SK-N-SH treated with all-trans-retinoic acid at 6 μM for 48 hours (cell line): Measurements from ENCODE around the gene PFKP.

Source experiments
- ATAC-seq: fragments of 200-7000 bp; cut with Tn5 transposase; 3 replicates; pipeline ENCODE4 v1.9.1; 2020; ENCODE audit warnings: mild to moderate bottlenecking, moderate library complexity
- ARNTL ChIP-seq: fragments of 450-650 bp; formaldehyde crosslinking; IDR thresholded peaks from 2 replicates; pipeline ENCODE4 v1.5.0; 2020; ENCODE audit warnings: low read depth, mild to moderate bottlenecking, moderate library complexity, borderline replicate concordance
- BACH2 ChIP-seq: fragments of 250-450 bp; sonication (Bioruptor Pico); IDR thresholded peaks from 2 replicates; pipeline ENCODE4 v1.9.0; 2021; ENCODE audit warnings: mild to moderate bottlenecking, borderline replicate concordance
- ESRRG ChIP-seq: fragments of 250-450 bp; sonication (Bioruptor Pico); IDR thresholded peaks from 2 replicates; pipeline ENCODE4 v1.6.1; 2021; ENCODE audit warnings: mild to moderate bottlenecking
- ISL1 ChIP-seq: fragments of 250-450 bp; sonication (Bioruptor Pico); IDR thresholded peaks from 2 replicates; pipeline ENCODE4 v2.1.2; 2022; ENCODE audit warnings: mild to moderate bottlenecking, moderate library complexity
- OSR1 ChIP-seq: fragments of 250-450 bp; sonication (Bioruptor Pico); IDR thresholded peaks from 2 replicates; pipeline ENCODE4 v1.8.0; 2022; ENCODE audit warnings: moderate library complexity, mild to moderate bottlenecking, inconsistent platforms
- PPARA ChIP-seq: fragments of 250-450 bp; sonication (Bioruptor Pico); IDR thresholded peaks from 2 replicates; pipeline ENCODE4 v1.5.0; 2020; ENCODE audit warnings: mild to moderate bottlenecking, borderline replicate concordance
- RARB ChIP-seq: fragments of 250-450 bp; sonication (Bioruptor Pico); IDR thresholded peaks from 2 replicates; pipeline ENCODE4 v1.8.0; 2021; ENCODE audit warnings: mild to moderate bottlenecking, moderate library complexity
- SNAI2 ChIP-seq: fragments of 250-450 bp; sonication (Bioruptor Pico); IDR thresholded peaks from 2 replicates; pipeline ENCODE4 v1.5.0; 2020; ENCODE audit warnings: mild to moderate bottlenecking, moderate library complexity
- TCF4 ChIP-seq: fragments of 250-450 bp; sonication (Bioruptor Pico); IDR thresholded peaks from 2 replicates; pipeline ENCODE4 v1.8.0; 2021; ENCODE audit warnings: mild to moderate bottlenecking, moderate library complexity, borderline replicate concordance
- TOX ChIP-seq: fragments of 250-450 bp; sonication (Bioruptor Pico); IDR thresholded peaks from 2 replicates; pipeline ENCODE4 v1.8.0; 2021; ENCODE audit warnings: mild to moderate bottlenecking, moderate library complexity, borderline replicate concordance
- ZC3H10 ChIP-seq: fragments of 250-450 bp; sonication (Bioruptor Pico); IDR thresholded peaks from 2 replicates; pipeline ENCODE4 v1.5.1; 2021; ENCODE audit warnings: mild to moderate bottlenecking, moderate library complexity
- ZNF565 ChIP-seq: fragments of 450-650 bp; formaldehyde crosslinking; conservative IDR thresholded peaks from 2 replicates; pipeline ENCODE4 v1.5.0; 2020; ENCODE audit warnings: low read depth, mild to moderate bottlenecking, moderate library complexity
- ZNF70 ChIP-seq: fragments of 450-650 bp; formaldehyde crosslinking; IDR thresholded peaks from 2 replicates; pipeline ENCODE4 v1.5.0; 2020; ENCODE audit warnings: mild to moderate bottlenecking, moderate library complexity
- ZNF8 ChIP-seq: fragments of 450-650 bp; formaldehyde crosslinking; IDR thresholded peaks from 2 replicates; pipeline ENCODE4 v1.5.0; 2020; ENCODE audit warnings: mild to moderate bottlenecking, moderate library complexity
- TF ChIP-seq, protein P1 (sequence below): fragments of 250-450 bp; sonication (Bioruptor Pico); IDR thresholded peaks from 2 replicates; pipeline ENCODE4 v1.5.1; 2021; ENCODE audit warnings: mild to moderate bottlenecking, moderate library complexity
- TF ChIP-seq, protein P2 (sequence below): fragments of 250-450 bp; sonication (Bioruptor Pico); IDR thresholded peaks from 2 replicates; pipeline ENCODE4 v1.5.1; 2020; ENCODE audit warnings: low read depth, mild to moderate bottlenecking, moderate library complexity
- TF ChIP-seq, protein P3 (sequence below): fragments of 250-450 bp; sonication (Bioruptor Pico); IDR thresholded peaks from 2 replicates; pipeline ENCODE4 v1.5.0; 2020; ENCODE audit warnings: mild to moderate bottlenecking, moderate library complexity
- TF ChIP-seq, protein P4 (sequence below): fragments of 250-450 bp; sonication (Bioruptor Pico); IDR thresholded peaks from 2 replicates; pipeline ENCODE4 v1.8.0; 2021; ENCODE audit warnings: low read depth, mild to moderate bottlenecking, moderate library complexity, borderline replicate concordance

The PFKP gene

DNA sequence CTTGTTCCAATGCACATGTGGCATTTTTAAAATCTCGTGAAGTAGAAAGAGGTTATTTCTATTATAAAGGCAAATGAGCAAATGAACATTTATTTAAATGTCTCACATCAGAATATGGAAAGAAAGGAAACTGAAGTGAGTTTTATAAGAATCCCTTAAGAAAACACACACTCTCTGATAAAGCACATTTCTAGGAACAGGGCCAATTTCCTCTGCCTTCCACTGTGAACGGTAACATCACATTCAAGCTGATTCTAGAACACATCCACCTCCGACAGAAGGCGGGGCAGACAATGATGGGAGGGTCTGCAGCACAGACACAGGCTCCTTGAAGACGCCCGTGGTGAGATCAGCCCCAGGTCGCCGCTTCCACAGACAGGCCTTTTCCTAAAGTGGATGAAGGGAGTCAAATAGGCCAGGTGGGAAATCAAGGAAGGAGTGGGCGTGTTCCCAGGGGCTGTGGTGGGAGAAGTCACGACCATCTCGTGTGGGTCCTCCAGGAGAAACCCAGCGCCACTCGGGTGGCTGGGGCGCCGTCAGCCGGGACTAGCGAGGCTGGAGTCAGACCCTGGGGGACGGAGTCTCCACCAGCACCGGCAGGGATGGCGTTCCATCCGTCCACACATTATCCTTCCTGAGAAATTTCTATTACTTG lies 74.1 kb downstream of the PFKP start (continued):
- TF ChIP-seq ARNTL (CRISPR knock-in tag) (no peak), BACH2 (CRISPR knock-in tag) (no peak), ZNF8 (no peak), ISL1 (CRISPR knock-in tag) (no peak)
- TF ChIP-seq, all 23 proteins: peak for 0

DNA sequence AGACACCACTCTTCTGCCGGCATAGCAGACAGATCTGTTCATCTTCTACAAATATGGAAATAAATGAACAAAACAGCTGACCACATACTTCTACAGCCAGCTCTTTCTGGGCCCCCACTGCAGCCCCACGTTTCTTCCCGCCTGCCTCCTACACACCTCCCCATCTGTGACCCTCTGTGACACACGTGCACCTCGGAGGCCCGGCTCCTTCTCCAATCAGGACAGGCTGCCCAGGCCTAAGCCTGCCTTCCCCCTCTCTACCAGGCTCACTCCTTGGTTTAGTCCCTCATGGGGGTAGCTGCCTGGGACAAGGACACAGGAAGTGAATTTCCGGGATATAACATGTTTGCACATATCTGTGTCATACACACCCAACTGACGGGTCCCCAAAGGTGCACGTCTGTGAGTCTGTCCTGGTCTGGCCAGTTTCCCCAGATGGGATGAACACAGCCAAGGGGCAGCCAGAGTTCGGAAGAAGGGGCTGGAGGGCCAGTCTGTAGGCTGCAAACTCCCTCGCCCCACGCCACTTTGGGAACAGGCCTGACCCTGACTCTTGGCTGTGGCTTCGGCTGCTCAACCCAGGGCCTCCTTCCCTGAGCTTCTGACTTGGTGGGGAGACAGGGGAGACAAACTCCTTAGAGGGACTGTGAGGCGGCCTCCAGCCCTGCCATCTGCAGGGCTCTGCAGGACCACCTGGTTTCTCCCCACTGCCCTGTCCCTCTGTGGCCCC lies 75.0 kb downstream of the PFKP start:
- peak; percentile 17; the same call in 2 of the 3 replicates for ATAC-seq
- TF ChIP-seq OSR1 (CRISPR knock-in tag): no peak
- TF ChIP-seq TCF4 (CRISPR knock-in tag): no peak
- TF ChIP-seq ZNF565 (CRISPR knock-in tag): no peak
- TF ChIP-seq, protein P1, sequence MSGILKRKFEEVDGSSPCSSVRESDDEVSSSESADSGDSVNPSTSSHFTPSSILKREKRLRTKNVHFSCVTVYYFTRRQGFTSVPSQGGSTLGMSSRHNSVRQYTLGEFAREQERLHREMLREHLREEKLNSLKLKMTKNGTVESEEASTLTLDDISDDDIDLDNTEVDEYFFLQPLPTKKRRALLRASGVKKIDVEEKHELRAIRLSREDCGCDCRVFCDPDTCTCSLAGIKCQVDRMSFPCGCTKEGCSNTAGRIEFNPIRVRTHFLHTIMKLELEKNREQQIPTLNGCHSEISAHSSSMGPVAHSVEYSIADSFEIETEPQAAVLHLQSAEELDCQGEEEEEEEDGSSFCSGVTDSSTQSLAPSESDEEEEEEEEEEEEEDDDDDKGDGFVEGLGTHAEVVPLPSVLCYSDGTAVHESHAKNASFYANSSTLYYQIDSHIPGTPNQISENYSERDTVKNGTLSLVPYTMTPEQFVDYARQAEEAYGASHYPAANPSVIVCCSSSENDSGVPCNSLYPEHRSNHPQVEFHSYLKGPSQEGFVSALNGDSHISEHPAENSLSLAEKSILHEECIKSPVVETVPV (CRISPR knock-in tag): no peak
- no peak for TF ChIP-seq ISL1 (CRISPR knock-in tag)
- no peak for TF ChIP-seq SNAI2 (CRISPR knock-in tag)
- no peak for TF ChIP-seq ZNF8
- TF ChIP-seq, protein P2, sequence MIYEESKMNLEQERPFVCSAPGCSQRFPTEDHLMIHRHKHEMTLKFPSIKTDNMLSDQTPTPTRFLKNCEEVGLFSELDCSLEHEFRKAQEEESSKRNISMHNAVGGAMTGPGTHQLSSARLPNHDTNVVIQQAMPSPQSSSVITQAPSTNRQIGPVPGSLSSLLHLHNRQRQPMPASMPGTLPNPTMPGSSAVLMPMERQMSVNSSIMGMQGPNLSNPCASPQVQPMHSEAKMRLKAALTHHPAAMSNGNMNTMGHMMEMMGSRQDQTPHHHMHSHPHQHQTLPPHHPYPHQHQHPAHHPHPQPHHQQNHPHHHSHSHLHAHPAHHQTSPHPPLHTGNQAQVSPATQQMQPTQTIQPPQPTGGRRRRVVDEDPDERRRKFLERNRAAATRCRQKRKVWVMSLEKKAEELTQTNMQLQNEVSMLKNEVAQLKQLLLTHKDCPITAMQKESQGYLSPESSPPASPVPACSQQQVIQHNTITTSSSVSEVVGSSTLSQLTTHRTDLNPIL (CRISPR knock-in tag): no peak
- TF ChIP-seq ARNTL (CRISPR knock-in tag): no peak

DNA sequence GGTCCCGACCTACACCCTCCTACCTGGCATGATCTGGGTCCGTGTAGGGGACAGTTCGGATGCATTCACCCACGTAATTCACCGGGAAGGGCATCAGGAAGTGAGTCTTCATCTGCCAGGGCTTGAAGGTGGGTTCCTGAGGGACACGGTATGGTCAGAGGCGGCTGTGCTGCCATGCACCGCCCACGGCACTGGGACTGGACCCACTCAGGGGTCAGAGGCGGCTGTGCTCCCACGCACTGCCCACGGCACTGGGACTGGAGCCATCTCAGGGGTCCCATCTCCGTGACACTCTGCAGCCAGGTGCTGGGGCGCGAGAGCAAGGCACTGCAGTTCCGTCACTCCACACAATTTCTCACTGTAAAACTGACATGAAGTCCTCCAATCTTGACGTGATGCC lies 76.0 kb downstream of the PFKP start:
- peak; percentile 4; the same call in 1 of the 3 replicates for ATAC-seq
- TF ChIP-seq ZNF8 (no peak), ZNF70 (no peak)

DNA sequence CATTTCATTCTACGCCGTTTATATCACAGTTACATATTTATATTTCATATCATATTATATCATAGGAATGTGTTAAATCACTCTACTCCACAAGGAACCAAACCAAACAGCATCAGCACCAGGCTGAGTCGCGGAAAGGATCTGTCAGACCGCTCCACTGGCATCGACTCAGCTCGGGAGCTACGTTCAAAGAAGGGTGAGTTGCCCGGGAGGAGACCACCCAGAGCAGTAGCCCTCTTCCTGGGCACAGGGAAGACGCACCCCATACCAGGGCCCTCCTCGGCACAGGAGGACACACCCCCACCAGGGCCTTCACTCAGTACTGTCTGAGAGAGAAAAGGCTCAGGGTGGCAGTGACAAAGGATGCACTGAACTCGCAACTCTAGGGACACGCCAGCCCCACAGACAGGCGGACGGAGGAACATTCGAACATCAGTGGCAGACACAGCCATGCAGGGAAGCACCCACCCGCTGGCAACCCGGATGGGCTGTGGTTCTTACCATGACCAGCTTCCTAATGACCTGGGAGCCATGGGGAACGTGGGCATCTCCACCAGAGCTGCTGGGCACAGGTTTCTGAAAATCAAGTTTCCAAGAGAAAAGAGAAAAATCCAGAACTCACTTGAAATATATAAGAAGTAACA lies 76.6 kb downstream of the PFKP start:
- TF ChIP-seq ISL1 (CRISPR knock-in tag) (no peak), SNAI2 (CRISPR knock-in tag) (no peak), TCF4 (CRISPR knock-in tag) (no peak), BACH2 (CRISPR knock-in tag) (no peak), OSR1 (CRISPR knock-in tag) (no peak), TOX (no peak), ESRRG (CRISPR knock-in tag) (no peak), ZNF565 (CRISPR knock-in tag) (no peak), PPARA (CRISPR knock-in tag) (no peak), RARB (CRISPR knock-in tag) (no peak), ZC3H10 (CRISPR knock-in tag) (no peak), ARNTL (CRISPR knock-in tag) (no peak), ZNF70 (no peak)
- TF ChIP-seq, protein P3, sequence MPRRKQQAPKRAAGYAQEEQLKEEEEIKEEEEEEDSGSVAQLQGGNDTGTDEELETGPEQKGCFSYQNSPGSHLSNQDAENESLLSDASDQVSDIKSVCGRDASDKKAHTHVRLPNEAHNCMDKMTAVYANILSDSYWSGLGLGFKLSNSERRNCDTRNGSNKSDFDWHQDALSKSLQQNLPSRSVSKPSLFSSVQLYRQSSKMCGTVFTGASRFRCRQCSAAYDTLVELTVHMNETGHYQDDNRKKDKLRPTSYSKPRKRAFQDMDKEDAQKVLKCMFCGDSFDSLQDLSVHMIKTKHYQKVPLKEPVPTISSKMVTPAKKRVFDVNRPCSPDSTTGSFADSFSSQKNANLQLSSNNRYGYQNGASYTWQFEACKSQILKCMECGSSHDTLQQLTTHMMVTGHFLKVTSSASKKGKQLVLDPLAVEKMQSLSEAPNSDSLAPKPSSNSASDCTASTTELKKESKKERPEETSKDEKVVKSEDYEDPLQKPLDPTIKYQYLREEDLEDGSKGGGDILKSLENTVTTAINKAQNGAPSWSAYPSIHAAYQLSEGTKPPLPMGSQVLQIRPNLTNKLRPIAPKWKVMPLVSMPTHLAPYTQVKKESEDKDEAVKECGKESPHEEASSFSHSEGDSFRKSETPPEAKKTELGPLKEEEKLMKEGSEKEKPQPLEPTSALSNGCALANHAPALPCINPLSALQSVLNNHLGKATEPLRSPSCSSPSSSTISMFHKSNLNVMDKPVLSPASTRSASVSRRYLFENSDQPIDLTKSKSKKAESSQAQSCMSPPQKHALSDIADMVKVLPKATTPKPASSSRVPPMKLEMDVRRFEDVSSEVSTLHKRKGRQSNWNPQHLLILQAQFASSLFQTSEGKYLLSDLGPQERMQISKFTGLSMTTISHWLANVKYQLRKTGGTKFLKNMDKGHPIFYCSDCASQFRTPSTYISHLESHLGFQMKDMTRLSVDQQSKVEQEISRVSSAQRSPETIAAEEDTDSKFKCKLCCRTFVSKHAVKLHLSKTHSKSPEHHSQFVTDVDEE (CRISPR knock-in tag): no peak
- TF ChIP-seq, protein P4, sequence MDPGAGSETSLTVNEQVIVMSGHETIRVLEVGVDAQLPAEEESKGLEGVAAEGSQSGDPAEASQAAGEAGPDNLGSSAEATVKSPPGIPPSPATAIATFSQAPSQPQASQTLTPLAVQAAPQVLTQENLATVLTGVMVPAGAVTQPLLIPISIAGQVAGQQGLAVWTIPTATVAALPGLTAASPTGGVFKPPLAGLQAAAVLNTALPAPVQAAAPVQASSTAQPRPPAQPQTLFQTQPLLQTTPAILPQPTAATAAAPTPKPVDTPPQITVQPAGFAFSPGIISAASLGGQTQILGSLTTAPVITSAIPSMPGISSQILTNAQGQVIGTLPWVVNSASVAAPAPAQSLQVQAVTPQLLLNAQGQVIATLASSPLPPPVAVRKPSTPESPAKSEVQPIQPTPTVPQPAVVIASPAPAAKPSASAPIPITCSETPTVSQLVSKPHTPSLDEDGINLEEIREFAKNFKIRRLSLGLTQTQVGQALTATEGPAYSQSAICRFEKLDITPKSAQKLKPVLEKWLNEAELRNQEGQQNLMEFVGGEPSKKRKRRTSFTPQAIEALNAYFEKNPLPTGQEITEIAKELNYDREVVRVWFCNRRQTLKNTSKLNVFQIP (CRISPR knock-in tag): no peak
- ATAC-seq: no peak
